ENCODE data around the gene MYH14. TPM values are rescaled to one million over a fixed set of nuclear protein-coding genes. Genes with fewer than 3 reads are reported as not detected.

Gene MYH14
- total and polyA plus RNA-seq, 10 of the 15 experiments (the other 5 are each of a cell fraction or from before 2014, with no cell fraction given): 0.06 to 0.69 (median 0.15) TPM; not detected in 4

DNA sequence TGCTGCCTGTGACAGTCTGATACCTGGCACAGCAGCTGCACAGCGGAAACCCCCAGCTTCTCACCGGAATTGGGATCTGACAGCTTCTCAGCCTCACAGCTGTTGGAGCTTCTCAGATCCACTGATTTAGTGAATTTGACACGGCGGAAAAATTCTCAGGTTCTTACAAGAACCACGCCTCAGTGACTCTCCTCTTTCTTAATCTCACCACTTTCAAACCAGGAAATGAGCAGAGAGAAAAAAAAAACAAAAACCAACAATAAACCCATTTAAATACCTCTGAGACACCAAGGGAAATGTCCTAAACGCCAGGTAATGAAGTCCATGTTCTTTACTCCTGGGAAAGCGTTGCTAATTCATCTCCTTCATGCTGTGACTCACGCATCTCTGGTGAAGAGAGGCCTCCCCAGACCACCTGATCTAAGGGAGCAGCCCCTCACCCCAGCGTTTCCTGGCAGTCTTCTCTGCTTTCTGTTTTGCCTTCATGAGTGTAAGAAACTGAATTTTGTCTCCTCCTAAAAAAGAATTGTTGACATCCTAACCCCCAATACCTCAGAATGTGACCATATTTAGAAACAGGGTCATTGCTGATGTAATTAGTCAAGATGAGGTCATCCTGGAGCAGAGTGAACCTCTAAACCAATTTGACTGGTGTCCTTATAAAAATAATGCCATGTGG, 24.4 kb upstream of the MYH14 start (continued):
- peak; percentile 87 for TF ChIP-seq CREB1 (IDR thresholded peaks at IDR 0.05; ENCODE audit: low read depth)
- TF ChIP-seq, protein P1, sequence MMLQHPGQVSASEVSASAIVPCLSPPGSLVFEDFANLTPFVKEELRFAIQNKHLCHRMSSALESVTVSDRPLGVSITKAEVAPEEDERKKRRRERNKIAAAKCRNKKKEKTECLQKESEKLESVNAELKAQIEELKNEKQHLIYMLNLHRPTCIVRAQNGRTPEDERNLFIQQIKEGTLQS (IDR thresholded peaks at IDR 0.05; ENCODE audit: borderline replicate concordance, extremely low read depth, low read depth, low read length): no peak
- TF ChIP-seq, protein P2, sequence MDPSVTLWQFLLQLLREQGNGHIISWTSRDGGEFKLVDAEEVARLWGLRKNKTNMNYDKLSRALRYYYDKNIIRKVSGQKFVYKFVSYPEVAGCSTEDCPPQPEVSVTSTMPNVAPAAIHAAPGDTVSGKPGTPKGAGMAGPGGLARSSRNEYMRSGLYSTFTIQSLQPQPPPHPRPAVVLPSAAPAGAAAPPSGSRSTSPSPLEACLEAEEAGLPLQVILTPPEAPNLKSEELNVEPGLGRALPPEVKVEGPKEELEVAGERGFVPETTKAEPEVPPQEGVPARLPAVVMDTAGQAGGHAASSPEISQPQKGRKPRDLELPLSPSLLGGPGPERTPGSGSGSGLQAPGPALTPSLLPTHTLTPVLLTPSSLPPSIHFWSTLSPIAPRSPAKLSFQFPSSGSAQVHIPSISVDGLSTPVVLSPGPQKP (IDR thresholded peaks at IDR 0.05; ENCODE audit: low read depth, low read length): no peak
- peak; percentile 79 for TF ChIP-seq NR2F1 (conservative IDR thresholded peaks at IDR 0.05)

DNA sequence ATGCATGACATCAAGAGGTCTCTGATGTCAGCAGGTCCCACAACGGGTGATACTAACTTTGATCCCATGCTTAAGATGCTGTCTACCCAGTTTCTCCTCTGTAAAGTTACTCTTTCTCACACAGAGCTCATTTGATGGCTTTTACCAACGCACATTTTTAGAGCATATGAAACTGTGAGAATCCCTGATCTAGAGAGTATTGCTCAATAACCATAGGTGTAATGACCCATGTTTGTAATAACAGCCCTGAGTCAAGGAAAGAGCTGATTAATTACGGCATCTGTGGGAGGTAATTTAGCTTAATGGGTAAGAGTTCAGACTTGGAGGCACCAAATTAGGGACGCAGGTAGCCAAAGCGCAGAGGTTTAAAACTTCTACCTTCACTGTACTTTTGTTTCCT, 22.3 kb upstream of the MYH14 start:
- Histone ChIP-seq H3K79me2 (ENCODE audit: control insufficient read depth, insufficient read depth, low read length) (no peaks in the 10 kb centered on the region), H3K4me3 (no peak overlapping the region), H3K36me3 (ENCODE audit: control insufficient read depth in 2 of 2, insufficient read depth in 2 of 2, low read length in 1 of 2) (no peaks in the 10 kb centered on the region), H2AFZ (ENCODE audit: control insufficient read depth, low read depth, low read length) (no peak overlapping the region), H3K4me2 (ENCODE audit: control insufficient read depth, insufficient read depth) (no peak overlapping the region), H3K27me3 (replicated peaks in 1 of 2; ENCODE audit: control insufficient read depth in 2 of 2, insufficient read depth in 2 of 2, low read length in 1 of 2) (no peaks in the 10 kb centered on the region), H3K9me3 (replicated peaks; ENCODE audit: control insufficient read depth, insufficient read depth, low read length) (peaks cover 3% of the 10 kb centered on the region; the same call in 2 of the 3 replicates), H4K20me1 (ENCODE audit: control insufficient read depth, insufficient read depth) (no peaks in the 10 kb centered on the region), H3K27ac (ENCODE audit: control insufficient read depth, insufficient read depth) (no peak overlapping the region), H3K4me1 (ENCODE audit: control insufficient read depth, insufficient read depth, low read length) (peaks cover 4% of the 10 kb centered on the region), H3K9ac (ENCODE audit: control insufficient read depth, insufficient read depth, low read length) (no peak overlapping the region)
- intact Hi-C loops (cut with micrococcal nuclease; ENCODE audit: unreplicated experiment): no loop called here
- SMC1A ChIA-PET (ENCODE audit: uncharacterized antibody, unreplicated experiment): interaction anchor here (1.1 to 1.3 kb wide), 2 partner anchors 11 to 34 kb away, joined by 3 read pairs; no protein-coding TSS in a partner anchor
- ATAC-seq (no peak), DNase-seq (ENCODE audit: low read depth, low spot score) (no peak), FAIRE-seq (no peak)
- POLR2A ChIA-PET: interaction anchor here (0.6 to 1.5 kb wide), 2 partner anchors 9 to 162 kb away, joined by 3 to 5 read pairs; no protein-coding TSS in a partner anchor
- no peak for TF ChIP-seq NRF1 (conservative IDR thresholded peaks at IDR 0.05; ENCODE audit: low read depth, low read length)
- TF ChIP-seq, protein P3, sequence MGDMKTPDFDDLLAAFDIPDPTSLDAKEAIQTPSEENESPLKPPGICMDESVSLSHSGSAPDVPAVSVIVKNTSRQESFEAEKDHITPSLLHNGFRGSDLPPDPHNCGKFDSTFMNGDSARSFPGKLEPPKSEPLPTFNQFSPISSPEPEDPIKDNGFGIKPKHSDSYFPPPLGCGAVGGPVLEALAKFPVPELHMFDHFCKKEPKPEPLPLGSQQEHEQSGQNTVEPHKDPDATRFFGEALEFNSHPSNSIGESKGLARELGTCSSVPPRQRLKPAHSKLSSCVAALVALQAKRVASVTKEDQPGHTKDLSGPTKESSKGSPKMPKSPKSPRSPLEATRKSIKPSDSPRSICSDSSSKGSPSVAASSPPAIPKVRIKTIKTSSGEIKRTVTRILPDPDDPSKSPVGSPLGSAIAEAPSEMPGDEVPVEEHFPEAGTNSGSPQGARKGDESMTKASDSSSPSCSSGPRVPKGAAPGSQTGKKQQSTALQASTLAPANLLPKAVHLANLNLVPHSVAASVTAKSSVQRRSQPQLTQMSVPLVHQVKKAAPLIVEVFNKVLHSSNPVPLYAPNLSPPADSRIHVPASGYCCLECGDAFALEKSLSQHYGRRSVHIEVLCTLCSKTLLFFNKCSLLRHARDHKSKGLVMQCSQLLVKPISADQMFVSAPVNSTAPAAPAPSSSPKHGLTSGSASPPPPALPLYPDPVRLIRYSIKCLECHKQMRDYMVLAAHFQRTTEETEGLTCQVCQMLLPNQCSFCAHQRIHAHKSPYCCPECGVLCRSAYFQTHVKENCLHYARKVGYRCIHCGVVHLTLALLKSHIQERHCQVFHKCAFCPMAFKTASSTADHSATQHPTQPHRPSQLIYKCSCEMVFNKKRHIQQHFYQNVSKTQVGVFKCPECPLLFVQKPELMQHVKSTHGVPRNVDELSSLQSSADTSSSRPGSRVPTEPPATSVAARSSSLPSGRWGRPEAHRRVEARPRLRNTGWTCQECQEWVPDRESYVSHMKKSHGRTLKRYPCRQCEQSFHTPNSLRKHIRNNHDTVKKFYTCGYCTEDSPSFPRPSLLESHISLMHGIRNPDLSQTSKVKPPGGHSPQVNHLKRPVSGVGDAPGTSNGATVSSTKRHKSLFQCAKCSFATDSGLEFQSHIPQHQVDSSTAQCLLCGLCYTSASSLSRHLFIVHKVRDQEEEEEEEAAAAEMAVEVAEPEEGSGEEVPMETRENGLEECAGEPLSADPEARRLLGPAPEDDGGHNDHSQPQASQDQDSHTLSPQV (IDR thresholded peaks at IDR 0.05): no peak
- no peak for TF ChIP-seq E2F4 (IDR thresholded peaks at IDR 0.05; ENCODE audit: low read depth, low read length)
- no peak for TF ChIP-seq SP1 (IDR thresholded peaks at IDR 0.05; ENCODE audit: low read depth, low read length)
- CTCF ChIA-PET: interaction anchor here (1.4 kb wide), 2 partner anchors 8 to 33 kb away, joined by 4 read pairs; no protein-coding TSS in a partner anchor
- BruUV-seq (replicated peaks): no TSS peak
- RAD21 ChIA-PET (ENCODE audit: unreplicated experiment): interaction anchor here (1.7 kb wide), 1 partner anchor 9 kb away, joined by 5 read pairs; no protein-coding TSS in a partner anchor
- WGBS (ENCODE audit: insufficient coverage, insufficient replicate concordance, low lambda C conversion rate, missing lambda C conversion rate): 33% methylated on average over 5 of the region's 5 CpGs
- in situ Hi-C loops (cut with MboI): no loop called here

Data from GM12878 (cell line).